Measurements from ENCODE around the gene GPANK1. TPM values are rescaled to one million over a fixed set of nuclear protein-coding genes. Genes with fewer than 3 reads are reported as not detected.

GPANK1 gene
- total and polyA plus RNA-seq, 2 of the 13 experiments (the other 11 are each of a cell fraction or from before 2014, with no cell fraction given): 15.4 to 22.8 TPM

DNA sequence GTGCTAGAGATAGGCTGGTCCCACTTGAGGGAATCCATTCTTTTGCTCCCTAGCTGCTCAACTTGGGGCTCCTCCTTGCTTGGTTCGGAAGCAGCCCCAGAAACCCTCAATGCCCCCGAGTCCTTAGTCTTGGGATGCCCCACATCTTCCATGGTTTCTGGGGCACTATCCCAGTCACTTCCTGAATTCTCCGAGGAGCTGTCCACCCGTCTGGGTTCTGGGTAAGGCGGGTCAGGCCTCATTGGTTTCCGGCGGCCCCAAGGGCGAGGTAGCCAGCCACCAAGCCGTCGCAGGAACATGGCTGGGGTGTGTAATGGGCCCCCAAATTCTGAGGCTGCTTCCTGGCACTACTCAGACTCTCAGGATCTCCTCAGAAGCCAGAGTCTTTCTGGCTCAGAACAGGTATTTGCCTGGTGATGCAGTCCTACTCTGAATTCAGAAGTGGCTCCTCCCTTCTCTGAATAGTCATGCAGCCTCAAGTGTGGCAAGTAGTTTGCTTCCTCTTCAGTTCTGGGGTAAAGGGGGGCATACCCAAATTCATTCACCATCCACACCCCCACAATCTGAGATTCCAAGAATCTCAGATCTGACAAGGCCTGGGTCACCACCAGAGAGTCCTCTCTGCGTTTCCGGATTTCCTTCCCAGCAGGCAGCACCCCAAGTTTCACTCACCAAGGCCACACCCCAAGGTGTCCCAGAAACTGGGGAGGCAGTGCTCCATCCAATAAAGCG, 5.0 kb downstream of the GPANK1 start (continued):
- TF ChIP-seq HNF1A (IDR thresholded peaks at IDR 0.05; ENCODE audit: low read depth) (no peak), HNF1A (CRISPR knock-in tag; IDR thresholded peaks at IDR 0.05; ENCODE audit: borderline replicate concordance) (0 out of 2 replicates have a peak, but pooled peaks have one; percentile 32), IKZF4 (CRISPR knock-in tag; IDR thresholded peaks at IDR 0.05; ENCODE audit: borderline replicate concordance, low read depth, not compliant biosample characterization) (no peak), MEIS2 (CRISPR knock-in tag; IDR thresholded peaks at IDR 0.05) (peak; percentile 15; the same call in 1 of the 2 replicates), ZBTB46 (CRISPR knock-in tag; IDR thresholded peaks at IDR 0.05; ENCODE audit: borderline replicate concordance) (no peak), ZNF33B (CRISPR knock-in tag; IDR thresholded peaks at IDR 0.05) (no peak; the same call in 1 of the 2 replicates), ZFP41 (CRISPR knock-in tag; IDR thresholded peaks at IDR 0.05; ENCODE audit: borderline replicate concordance) (peak; percentile 38; the same call in 1 of the 2 replicates), BORCS8-MEF2B (CRISPR knock-in tag; IDR thresholded peaks at IDR 0.05) (no peak), IRX3 (CRISPR knock-in tag; IDR thresholded peaks at IDR 0.05; ENCODE audit: borderline replicate concordance, low read depth) (no peak), ZNF597 (CRISPR knock-in tag; IDR thresholded peaks at IDR 0.05) (no peak), SIN3A (IDR thresholded peaks at IDR 0.05; ENCODE audit: borderline replicate concordance, low read depth, low read length) (peak; percentile 31; the same call in 1 of the 2 replicates)
- TF ChIP-seq, protein P1, sequence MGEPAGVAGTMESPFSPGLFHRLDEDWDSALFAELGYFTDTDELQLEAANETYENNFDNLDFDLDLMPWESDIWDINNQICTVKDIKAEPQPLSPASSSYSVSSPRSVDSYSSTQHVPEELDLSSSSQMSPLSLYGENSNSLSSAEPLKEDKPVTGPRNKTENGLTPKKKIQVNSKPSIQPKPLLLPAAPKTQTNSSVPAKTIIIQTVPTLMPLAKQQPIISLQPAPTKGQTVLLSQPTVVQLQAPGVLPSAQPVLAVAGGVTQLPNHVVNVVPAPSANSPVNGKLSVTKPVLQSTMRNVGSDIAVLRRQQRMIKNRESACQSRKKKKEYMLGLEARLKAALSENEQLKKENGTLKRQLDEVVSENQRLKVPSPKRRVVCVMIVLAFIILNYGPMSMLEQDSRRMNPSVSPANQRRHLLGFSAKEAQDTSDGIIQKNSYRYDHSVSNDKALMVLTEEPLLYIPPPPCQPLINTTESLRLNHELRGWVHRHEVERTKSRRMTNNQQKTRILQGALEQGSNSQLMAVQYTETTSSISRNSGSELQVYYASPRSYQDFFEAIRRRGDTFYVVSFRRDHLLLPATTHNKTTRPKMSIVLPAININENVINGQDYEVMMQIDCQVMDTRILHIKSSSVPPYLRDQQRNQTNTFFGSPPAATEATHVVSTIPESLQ (CRISPR knock-in tag; conservative IDR thresholded peaks at IDR 0.05): no peak
- TF ChIP-seq, protein P2, sequence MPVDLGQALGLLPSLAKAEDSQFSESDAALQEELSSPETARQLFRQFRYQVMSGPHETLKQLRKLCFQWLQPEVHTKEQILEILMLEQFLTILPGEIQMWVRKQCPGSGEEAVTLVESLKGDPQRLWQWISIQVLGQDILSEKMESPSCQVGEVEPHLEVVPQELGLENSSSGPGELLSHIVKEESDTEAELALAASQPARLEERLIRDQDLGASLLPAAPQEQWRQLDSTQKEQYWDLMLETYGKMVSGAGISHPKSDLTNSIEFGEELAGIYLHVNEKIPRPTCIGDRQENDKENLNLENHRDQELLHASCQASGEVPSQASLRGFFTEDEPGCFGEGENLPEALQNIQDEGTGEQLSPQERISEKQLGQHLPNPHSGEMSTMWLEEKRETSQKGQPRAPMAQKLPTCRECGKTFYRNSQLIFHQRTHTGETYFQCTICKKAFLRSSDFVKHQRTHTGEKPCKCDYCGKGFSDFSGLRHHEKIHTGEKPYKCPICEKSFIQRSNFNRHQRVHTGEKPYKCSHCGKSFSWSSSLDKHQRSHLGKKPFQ (CRISPR knock-in tag; IDR thresholded peaks at IDR 0.05; ENCODE audit: insufficient replicate concordance): no peak
- TF ChIP-seq, protein P3, sequence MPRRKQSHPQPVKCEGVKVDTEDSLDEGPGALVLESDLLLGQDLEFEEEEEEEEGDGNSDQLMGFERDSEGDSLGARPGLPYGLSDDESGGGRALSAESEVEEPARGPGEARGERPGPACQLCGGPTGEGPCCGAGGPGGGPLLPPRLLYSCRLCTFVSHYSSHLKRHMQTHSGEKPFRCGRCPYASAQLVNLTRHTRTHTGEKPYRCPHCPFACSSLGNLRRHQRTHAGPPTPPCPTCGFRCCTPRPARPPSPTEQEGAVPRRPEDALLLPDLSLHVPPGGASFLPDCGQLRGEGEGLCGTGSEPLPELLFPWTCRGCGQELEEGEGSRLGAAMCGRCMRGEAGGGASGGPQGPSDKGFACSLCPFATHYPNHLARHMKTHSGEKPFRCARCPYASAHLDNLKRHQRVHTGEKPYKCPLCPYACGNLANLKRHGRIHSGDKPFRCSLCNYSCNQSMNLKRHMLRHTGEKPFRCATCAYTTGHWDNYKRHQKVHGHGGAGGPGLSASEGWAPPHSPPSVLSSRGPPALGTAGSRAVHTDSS (CRISPR knock-in tag; conservative IDR thresholded peaks at IDR 0.05): no peak

Data from HepG2 (cell line).